D341Med (cell line): ENCODE data around the gene KCNK3.
"Not testable (repeated sequence)": the region's sequence is repeated elsewhere in the genome, so short reads cannot be mapped to it uniquely, and the experiment has no call there.

Experiments used
- DNase-seq: peaks from one replicate; pipeline ENCODE4 v3.0.0; 2012; ENCODE audit warnings: low spot score

The KCNK3 gene

DNA sequence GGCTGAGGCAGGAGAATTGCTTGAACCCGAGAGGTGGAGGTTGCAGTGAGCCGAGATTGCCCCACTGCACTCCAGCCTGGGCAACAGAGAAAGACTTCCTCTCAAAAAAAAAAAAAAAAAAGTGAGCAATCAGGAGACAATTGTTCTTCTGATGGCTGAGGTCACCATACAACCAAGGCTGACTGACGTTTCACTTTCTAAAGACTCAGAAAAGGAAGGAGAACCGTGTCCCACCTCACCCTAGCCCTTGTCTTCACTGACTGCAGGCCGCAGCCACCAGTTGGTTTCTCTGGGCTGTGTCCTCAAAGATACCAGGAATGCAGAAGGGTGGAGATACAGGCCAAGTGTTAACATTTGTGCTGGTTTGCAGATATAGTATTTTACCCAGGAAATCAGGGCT lies 63.8 kb downstream of the KCNK3 start:
- DNase-seq, result no peak

DNA sequence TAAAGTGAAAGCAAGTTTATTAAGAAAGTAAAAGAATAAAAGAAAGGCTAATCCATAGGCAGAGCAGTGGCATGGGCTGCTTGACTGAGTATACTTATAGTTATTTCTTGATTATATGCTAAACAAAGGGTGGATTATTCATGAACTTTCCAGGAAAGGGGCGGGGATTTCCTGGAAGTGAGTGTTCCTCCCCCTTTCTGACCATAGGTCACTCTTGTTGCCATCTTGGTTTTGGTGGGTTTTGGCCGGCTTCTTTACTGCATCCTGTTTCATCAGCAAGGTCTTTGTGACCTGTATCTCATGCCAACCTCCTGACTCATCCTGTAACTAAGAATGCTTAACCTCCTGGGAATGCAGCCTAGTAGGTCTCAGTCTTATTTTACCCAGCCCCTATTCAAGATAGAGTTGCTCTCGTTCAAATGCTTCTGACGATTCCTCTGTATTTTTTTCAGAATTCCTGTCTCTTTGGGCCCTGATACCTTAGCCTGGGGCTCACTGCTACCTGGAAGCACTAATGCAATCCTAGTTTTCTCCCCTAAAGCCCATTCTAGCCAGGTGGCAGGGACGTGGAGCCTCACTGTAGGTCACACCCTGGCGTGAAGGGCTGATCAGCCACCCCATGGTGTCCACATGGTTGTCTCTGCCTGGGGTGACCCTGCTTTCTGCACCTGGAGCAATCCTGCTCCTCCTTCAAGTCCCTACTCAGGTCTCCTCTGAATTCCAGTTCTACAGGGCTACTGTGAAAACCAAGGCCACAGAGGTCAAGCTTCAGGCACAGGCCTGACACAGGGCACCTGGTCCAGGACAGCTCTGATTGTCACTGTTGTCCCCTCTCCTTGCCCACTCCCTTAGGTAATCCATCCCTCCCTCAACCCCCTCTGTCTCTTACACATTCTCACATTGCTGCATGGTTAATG lies 65.6 kb downstream of the KCNK3 start:
- DNase-seq, result no peak

- DNase-seq, result no peak
Observed at GRCh38 chr2:26758790-26759321, 66.3 kb downstream of the KCNK3 start.

- DNase-seq, result no peak
Observed at GRCh38 chr2:26759845-26760244, 67.3 kb downstream of the KCNK3 start.

GRCh38 chr2:26760991-26761390 lies 68.5 kb downstream of the KCNK3 start:
- not testable (repeated sequence) for DNase-seq

- DNase-seq, result no peak
Observed at GRCh38 chr2:26763019-26763418, 70.5 kb downstream of the KCNK3 start.

DNA sequence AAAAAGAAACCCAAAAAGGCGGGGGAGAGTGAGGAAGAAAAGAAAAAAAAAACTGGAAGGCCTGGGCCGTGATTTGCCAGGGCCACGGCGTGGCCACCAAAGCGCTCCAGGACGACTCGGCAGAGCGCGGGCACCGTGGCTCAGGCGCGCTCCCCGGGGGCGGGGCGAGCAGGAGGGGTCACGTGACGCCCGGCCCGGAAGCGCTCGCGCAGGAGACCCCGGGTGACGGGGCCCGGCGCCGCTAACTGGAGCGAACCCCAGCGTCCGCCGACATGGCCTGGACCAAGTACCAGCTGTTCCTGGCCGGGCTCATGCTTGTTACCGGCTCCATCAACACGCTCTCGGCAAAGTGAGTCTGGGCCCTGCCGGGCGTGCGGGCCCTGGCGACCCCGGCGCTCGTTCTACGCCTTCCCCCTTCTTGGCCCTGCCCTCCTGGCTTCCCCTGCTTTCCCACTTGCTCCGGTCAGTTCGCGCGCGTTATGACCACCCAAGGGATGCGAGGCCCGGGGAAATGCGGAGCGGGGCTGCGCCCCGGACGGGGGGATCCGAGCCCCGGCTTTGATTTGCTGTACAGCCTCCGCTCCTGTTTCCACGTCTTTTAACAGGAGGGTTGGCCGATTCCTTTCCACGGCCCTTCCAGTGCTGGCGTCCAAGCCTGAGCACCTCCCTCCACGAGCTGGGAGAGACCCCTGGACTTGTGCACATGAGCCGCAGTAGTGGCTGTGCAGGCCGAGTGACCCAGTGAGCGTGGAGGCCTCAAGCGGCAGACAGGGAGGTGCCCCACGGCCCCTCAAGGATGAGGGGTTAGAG lies 71.8 kb downstream of the KCNK3 start, which contains the start of gene SLC35F6:
Gene SLC35F6 (plus strand): TSS at position 207 of the 810 bp plus-strand sequence. CDS start 66 bp downstream, at position 273.
- DNase-seq, result peak; percentile 95

DNA sequence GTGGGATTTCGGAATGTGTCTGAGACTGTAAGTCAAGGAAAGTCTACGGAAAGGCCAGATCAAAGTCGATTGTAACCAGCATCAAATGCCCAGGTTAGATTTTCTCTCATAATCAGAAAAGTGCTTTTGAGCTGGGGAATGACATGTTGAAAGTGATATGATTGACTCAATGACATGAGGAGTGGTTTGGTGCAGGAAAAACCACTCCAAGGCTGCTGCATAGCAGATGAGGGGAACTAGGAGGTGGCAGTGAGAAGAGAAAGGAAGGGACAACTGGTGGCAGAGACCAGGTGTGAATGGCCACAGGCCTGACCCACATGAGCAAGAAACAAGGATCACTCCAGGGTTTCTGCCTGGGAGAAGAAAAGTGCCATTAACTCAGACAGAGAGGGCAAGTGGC lies 72.4 kb downstream of the KCNK3 start:
- DNase-seq, result no peak

GRCh38 chr2:26765475-26766200 lies 73.1 kb downstream of the KCNK3 start:
- no peak for DNase-seq

GRCh38 chr2:26767129-26767528 lies 74.6 kb downstream of the KCNK3 start:
- no peak for DNase-seq

GRCh38 chr2:26767894-26768487 lies 75.5 kb downstream of the KCNK3 start:
- no peak for DNase-seq

- no peak for DNase-seq
Observed at GRCh38 chr2:26768759-26769088, 76.2 kb downstream of the KCNK3 start.

DNA sequence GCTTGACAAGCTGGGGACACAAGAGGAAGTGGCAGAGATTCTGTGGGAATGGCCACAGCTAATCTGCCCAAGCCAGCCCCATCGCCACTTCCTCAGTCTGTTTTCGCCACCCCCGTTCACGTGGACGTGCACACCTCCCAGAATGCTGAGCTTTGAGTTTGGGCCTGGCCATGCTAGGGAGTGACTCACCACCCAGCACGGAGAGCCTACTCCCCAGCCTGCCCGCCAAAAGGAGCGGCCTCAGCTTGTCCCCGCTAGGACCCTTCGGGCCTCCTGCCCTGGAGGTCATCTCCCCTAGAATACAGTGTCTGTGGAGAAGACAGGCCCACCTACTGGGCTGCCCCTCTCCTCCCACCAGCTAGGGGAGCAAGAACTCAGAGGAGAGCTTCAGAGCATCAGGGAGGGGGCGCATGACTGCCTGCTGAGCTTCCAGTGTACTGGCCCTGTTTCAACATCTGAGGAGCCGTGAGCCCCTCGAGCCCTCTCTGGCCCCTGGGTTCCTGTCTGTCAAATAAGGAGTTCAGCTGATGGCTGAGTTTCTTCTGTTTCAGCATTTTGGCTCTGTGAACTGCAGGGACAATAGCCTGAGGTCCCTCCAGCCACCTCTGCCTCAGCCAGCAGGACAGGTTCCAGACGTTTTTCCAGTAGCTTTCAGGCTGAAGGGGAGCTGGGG lies 76.7 kb downstream of the KCNK3 start:
- DNase-seq, result no peak

GRCh38 chr2:26770986-26771586 lies 78.6 kb downstream of the KCNK3 start:
- peak; percentile 43 for DNase-seq

DNA sequence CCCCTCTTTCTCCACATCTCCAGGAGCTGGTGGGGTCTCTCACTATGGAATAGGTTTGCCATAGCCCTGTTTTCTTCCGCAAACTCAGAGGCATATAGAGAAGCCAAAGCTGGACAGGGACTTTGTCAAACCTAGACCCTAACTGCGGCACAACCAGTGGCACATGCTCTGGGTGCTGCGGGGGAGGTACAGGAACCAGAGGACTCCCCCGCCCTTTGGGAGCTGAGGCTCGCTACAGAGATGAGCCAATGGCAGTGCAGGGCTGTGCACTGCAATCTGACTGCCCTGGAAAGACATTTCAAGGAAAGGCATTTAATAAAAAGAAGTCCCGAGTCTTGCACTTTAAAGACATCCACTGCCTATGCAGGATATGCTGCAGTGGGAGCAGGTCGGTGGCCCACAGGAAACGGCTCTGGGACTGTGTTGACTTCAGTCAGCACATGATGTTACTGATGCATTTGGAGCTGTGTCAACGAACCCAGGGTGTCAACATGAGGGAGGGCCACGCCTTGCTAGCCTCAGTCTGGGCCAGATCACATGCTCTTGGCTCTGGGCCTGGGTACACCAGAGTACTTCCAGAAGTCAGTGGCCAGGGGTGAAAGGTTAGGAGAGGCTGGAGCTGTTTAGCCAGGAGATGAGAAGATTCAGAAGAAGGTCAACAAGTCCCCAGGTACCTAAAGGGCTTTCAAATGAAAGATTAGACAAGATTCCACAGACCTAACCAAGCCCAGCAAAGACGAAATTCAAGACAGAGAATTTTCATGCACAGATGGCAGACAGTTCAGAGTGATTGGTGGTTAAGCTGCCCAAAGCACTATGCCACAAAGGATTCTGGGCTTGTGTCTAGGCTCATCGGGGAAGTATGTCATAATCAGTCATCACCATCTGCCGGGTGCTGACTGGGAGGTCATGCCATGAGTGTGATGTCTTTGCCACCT lies 79.8 kb downstream of the KCNK3 start:
- peak; percentile 82 for DNase-seq

DNA sequence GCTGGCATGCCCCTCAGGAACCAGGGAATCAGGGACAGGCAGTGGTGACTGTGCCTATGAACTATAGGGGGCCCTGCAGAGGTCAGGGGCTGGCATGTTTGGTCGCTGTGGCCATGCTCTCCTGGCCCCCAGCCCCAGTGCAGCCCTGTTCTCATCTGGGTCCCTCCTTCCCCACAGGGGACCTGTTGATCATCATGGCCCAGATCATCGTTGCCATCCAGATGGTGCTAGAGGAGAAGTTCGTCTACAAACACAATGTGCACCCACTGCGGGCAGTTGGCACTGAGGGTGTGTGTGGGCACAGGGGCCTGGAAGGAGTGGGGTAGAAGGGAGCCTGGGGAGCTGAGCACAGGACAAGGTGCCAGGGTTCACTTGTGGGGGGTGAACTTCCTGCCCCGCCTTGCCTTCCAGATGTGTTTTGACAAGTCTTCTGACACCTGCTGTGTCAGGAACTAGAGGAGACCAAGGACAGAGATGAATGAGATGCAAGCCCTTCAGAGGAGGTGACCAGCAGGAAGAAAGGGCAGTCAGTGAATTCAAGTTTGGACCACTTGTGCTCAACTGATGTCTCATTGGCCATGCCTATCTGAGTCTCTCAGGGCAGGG lies 83.8 kb downstream of the KCNK3 start:
- no peak for DNase-seq

- no peak for DNase-seq
Observed at GRCh38 chr2:26778098-26778497, 85.6 kb downstream of the KCNK3 start.

GRCh38 chr2:26778507-26778906 lies 86.0 kb downstream of the KCNK3 start:
- no peak for DNase-seq

- DNase-seq, result peak; percentile 3
Observed at GRCh38 chr2:26780203-26780760, 87.8 kb downstream of the KCNK3 start.
